NB4 (cell line): ENCODE data around the gene EXOC8.

ENCODE experiments used
- MYC ChIP-seq: IDR thresholded peaks from 2 replicates; pipeline ENCODE4 v1.6.1; 2011; ENCODE audit warnings: low read depth, low read length
- POLR2A ChIP-seq: IDR thresholded peaks from 2 replicates; pipeline ENCODE4 v1.6.1; 2011; ENCODE audit warnings: mild to moderate bottlenecking; ENCODE audit not compliant: insufficient read length; ENCODE audit errors: extremely low read depth
- TF ChIP-seq, protein P1 (sequence below): IDR thresholded peaks from one replicate; pipeline ENCODE4 v1.5.1; 2012; ENCODE audit warnings: low read depth, low read length
- TF ChIP-seq, protein P2 (sequence below): IDR thresholded peaks from 2 replicates; pipeline ENCODE4 v1.6.1; 2011; ENCODE audit warnings: low read depth, low read length

DNA sequence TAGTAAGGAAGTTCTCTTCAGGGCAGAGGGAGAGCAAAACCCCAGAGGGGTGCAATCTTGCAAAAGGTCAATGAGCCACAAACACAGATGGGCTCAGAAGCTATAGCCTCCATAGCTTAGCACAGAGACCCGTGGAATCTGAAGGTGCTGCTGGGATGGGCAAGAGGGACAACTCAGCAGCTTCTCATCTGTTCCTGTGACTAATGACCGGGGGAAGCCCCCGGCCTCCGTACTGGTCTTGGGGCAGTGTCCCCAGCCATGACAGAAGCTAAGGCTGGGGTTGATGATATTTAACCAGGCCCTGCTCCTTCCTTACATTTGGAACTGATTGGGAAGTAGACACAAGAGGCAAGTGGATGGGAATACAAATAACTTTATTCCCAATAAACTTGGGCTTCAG is 19.1 kb downstream of the EXOC8 start:
- no peak for TF ChIP-seq POLR2A
- TF ChIP-seq, protein P1, sequence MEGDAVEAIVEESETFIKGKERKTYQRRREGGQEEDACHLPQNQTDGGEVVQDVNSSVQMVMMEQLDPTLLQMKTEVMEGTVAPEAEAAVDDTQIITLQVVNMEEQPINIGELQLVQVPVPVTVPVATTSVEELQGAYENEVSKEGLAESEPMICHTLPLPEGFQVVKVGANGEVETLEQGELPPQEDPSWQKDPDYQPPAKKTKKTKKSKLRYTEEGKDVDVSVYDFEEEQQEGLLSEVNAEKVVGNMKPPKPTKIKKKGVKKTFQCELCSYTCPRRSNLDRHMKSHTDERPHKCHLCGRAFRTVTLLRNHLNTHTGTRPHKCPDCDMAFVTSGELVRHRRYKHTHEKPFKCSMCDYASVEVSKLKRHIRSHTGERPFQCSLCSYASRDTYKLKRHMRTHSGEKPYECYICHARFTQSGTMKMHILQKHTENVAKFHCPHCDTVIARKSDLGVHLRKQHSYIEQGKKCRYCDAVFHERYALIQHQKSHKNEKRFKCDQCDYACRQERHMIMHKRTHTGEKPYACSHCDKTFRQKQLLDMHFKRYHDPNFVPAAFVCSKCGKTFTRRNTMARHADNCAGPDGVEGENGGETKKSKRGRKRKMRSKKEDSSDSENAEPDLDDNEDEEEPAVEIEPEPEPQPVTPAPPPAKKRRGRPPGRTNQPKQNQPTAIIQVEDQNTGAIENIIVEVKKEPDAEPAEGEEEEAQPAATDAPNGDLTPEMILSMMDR = no peak
- TF ChIP-seq, protein P2, sequence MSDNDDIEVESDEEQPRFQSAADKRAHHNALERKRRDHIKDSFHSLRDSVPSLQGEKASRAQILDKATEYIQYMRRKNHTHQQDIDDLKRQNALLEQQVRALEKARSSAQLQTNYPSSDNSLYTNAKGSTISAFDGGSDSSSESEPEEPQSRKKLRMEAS = no peak
- no peak for TF ChIP-seq MYC
